HG02840 (cell line): Measurements from ENCODE around the gene ITPR2.

Experiments used
- ATAC-seq: cut with Tn5 transposase; IDR thresholded peaks from one replicate; pipeline ENCODE4 v1.9.1; 2021; ENCODE audit warnings: mild to moderate bottlenecking, moderate library complexity, moderate number of reproducible peaks; ENCODE audit not compliant: unreplicated experiment, low FRiP score

The ITPR2 gene

GRCh38 chr12:26297396-26298070 lies 535.5 kb downstream of the ITPR2 start:
- ATAC-seq, result no peak

- ATAC-seq, result no peak
These were observed 538.0 kb downstream of the ITPR2 start for GRCh38 chr12:26295001-26295400.

GRCh38 chr12:26293612-26294011 lies 539.4 kb downstream of the ITPR2 start:
- no peak for ATAC-seq

- no peak for ATAC-seq
These were observed 540.4 kb downstream of the ITPR2 start for GRCh38 chr12:26292596-26292995.

- ATAC-seq, result no peak
These were observed 542.4 kb downstream of the ITPR2 start for GRCh38 chr12:26290565-26290964.

- no peak for ATAC-seq
These were observed 545.2 kb downstream of the ITPR2 start for GRCh38 chr12:26287671-26288381.
